NCI-H524 treated with DMSO at 0.1 percent for 48 hours (cell line): ENCODE measurements around the gene HDDC3.
A peak's percentile ranks its signal among the peaks of the same experiment; 100 is the strongest.

Experiments used
- DNase-seq: peaks from one replicate; lab custom pipeline; 2025; lab: John Stamatoyannopoulos, UW

HDDC3 gene

GRCh38 chr15:90891346-90891949 lies 40.9 kb downstream of the HDDC3 start:
- DNase-seq: no peak

GRCh38 chr15:90890839-90891238 lies 41.5 kb downstream of the HDDC3 start:
- DNase-seq: no peak

- DNase-seq: no peak
These were observed 42.5 kb downstream of the HDDC3 start for GRCh38 chr15:90889736-90890456.

- DNase-seq: no peak
These were observed 43.0 kb downstream of the HDDC3 start for GRCh38 chr15:90889313-90889730.

GRCh38 chr15:90887037-90887481 lies 45.3 kb downstream of the HDDC3 start:
- DNase-seq: no peak

GRCh38 chr15:90886291-90886614 lies 46.1 kb downstream of the HDDC3 start:
- DNase-seq: no peak

- DNase-seq: peak; percentile 37
These were observed 46.7 kb downstream of the HDDC3 start for GRCh38 chr15:90885432-90886290.

GRCh38 chr15:90884719-90885431 lies 47.5 kb downstream of the HDDC3 start:
- DNase-seq: no peak

- DNase-seq: no peak
These were observed 48.2 kb downstream of the HDDC3 start, which contains the start of gene FES for GRCh38 chr15:90883976-90884718. TSS of gene FES (plus strand) at chr15:90884504. CDS start at chr15:90885046, 542 bp downstream.

- no peak for DNase-seq
These were observed 48.8 kb downstream of the HDDC3 start for GRCh38 chr15:90883526-90883975.

GRCh38 chr15:90882781-90883525 lies 49.4 kb downstream of the HDDC3 start:
- no peak for DNase-seq

- DNase-seq: no peak
These were observed 50.2 kb downstream of the HDDC3 start for GRCh38 chr15:90881978-90882721.

- DNase-seq: no peak
These were observed 51.0 kb downstream of the HDDC3 start for GRCh38 chr15:90881181-90881977.

GRCh38 chr15:90880381-90881145 lies 51.8 kb downstream of the HDDC3 start:
- no peak for DNase-seq
